Omental fat pad (tissue), 4 donors: ENCODE measurements around the gene MYOZ3. TPM values are rescaled to one million over a fixed set of nuclear protein-coding genes. Genes with fewer than 3 reads are reported as not detected.

Source experiments
- ATAC-seq: fragments of 150-250 bp; one replicate; pipeline ENCODE4 v1.9.1; 2016; ENCODE audit warnings: mild to moderate bottlenecking, moderate library complexity; ENCODE audit not compliant: low FRiP score
- DNase-seq: peaks from one replicate; pipeline ENCODE4 v3.0.0-alpha.2; 2019; ENCODE audit warnings: low spot score
- CTCF ChIP-seq, 3 donors: fragments of 450-650 bp; IDR thresholded peaks; one replicate each; pipeline ENCODE4 v1.5.1; 2016 to 2017; ENCODE audit warnings: antibody characterized with exemption in 3 of 3, mild to moderate bottlenecking in 3 of 3, moderate library complexity in 2 of 3
- total RNA-seq, 4 donors: library from RNA; depleted of rRNA; stranded (reverse); fragments of >200 nt; gene quantifications; one replicate each; pipeline ENCODE4 v1.1.0, GENCODE V29; 2016

MYOZ3 gene
- total RNA-seq, 4 donors from 2014 or later: 0.28 to 1.7 (median 0.56) TPM; not detected in 1

GRCh38 chr5:150632305-150633160, 28.5 kb upstream of the MYOZ3 start:
- ATAC-seq (no peak), DNase-seq (no peak)
- TF ChIP-seq CTCF (IDR thresholded peaks at IDR 0.05): no peak

GRCh38 chr5:150633429-150633828, 27.6 kb upstream of the MYOZ3 start:
- no peak for ATAC-seq
- TF ChIP-seq CTCF (IDR thresholded peaks at IDR 0.05): no peak
- no peak for DNase-seq

- ATAC-seq: no peak
Measured at GRCh38 chr5:150636391-150637244, 24.4 kb upstream of the MYOZ3 start.

GRCh38 chr5:150637245-150638052, 23.6 kb upstream of the MYOZ3 start:
- no peak for DNase-seq
- no peak for ATAC-seq
- TF ChIP-seq CTCF (IDR thresholded peaks at IDR 0.05): no peak

More at GRCh38 chr5:150636391-150637244, 24.4 kb upstream of the MYOZ3 start:
- TF ChIP-seq CTCF (IDR thresholded peaks at IDR 0.05): no peak
- peak; percentile 70 for DNase-seq

GRCh38 chr5:150638053-150638444, 23.0 kb upstream of the MYOZ3 start:
- DNase-seq (no peak), ATAC-seq (no peak)
- no peak for TF ChIP-seq CTCF (IDR thresholded peaks at IDR 0.05)

- no peak for TF ChIP-seq CTCF (IDR thresholded peaks at IDR 0.05)
- ATAC-seq (no peak), DNase-seq (no peak)
Measured at GRCh38 chr5:150638488-150639376, 22.3 kb upstream of the MYOZ3 start.
